ENCODE measurements around the gene DYNC1I1.
"Not testable (repeated sequence)": the region's sequence is repeated elsewhere in the genome, so short reads cannot be mapped to it uniquely, and the experiment has no call there.

The DYNC1I1 gene

GRCh38 chr7:95910341-95910740, 138.0 kb downstream of the DYNC1I1 start:
- DNase-seq (ENCODE audit: low read depth) = no peak

GRCh38 chr7:95915731-95916130, 143.4 kb downstream of the DYNC1I1 start:
- DNase-seq (ENCODE audit: low read depth) = no peak

- peak; percentile 56 for DNase-seq (ENCODE audit: low read depth)
Measured at GRCh38 chr7:95916573-95917297, 144.4 kb downstream of the DYNC1I1 start.

DNA sequence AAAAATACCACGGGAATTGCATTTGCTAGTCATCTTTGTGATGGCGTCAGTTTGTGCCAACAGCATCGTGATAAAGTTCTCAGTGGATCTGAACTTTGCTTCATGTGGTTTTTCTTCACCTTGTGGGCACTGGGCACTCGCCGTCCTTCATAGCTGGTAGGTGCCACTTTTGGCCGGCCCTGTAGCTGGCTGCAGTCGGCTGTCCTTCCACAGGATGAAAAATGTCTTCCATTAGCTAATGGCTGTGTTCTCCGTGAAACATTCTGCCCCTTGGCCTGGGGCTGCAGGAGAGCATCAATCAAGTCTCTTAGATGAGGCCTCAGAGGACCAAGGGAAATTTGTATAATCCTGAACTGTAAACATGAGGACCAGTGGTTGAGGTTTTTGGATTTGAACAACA, 145.3 kb downstream of the DYNC1I1 start:
- DNase-seq (ENCODE audit: low read depth) = no peak

DNA sequence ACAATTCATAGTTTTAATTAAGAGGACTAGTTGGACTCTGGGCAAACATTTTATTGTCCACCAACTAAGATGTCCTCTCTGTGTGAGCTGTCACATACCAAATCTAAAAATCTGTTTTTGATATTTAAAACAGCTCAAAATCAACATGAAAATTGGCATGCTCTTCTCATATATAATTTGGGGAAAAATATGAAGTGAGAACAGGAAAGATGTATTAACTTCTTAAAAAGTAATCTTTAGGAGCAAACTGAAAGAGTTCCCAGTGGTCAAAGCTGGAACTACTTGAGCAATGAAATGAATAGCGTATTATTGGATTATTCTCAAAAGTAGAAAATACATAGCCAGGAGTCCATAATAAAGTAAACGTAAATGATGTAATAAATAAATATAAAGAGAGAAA, 147.2 kb downstream of the DYNC1I1 start:
- DNase-seq (ENCODE audit: low read depth) = no peak

- no peak for DNase-seq (ENCODE audit: low read depth)
Measured at GRCh38 chr7:95921543-95921942, 149.2 kb downstream of the DYNC1I1 start.

- DNase-seq (ENCODE audit: low read depth) = no peak
Measured at GRCh38 chr7:95922191-95922590, 149.8 kb downstream of the DYNC1I1 start.

GRCh38 chr7:95925236-95925635, 152.9 kb downstream of the DYNC1I1 start:
- DNase-seq (ENCODE audit: low read depth) = no peak

DNA sequence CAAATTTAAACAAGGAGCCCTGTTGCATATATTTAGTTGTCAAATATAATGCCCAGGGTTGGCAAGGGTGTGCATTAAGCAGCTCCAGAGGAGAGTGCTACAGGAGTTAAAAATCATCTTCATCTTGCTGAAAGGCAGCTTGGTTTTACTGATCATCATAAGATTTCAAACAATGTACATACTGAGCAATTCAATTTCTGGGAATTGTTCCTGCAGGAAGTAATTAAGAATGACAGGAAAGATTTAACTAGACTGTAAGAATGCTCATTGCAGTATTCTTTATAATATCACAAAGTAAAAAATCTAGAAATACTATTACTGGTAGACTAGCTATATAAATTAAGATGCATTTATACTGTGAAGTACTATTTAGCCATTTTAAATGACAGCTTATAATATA, 153.6 kb downstream of the DYNC1I1 start:
- no peak for DNase-seq (ENCODE audit: low read depth)

GRCh38 chr7:95927756-95928155, 155.4 kb downstream of the DYNC1I1 start:
- no peak for DNase-seq (ENCODE audit: low read depth)

- no peak for DNase-seq (ENCODE audit: low read depth)
Measured at GRCh38 chr7:95929710-95930280, 157.4 kb downstream of the DYNC1I1 start.

DNA sequence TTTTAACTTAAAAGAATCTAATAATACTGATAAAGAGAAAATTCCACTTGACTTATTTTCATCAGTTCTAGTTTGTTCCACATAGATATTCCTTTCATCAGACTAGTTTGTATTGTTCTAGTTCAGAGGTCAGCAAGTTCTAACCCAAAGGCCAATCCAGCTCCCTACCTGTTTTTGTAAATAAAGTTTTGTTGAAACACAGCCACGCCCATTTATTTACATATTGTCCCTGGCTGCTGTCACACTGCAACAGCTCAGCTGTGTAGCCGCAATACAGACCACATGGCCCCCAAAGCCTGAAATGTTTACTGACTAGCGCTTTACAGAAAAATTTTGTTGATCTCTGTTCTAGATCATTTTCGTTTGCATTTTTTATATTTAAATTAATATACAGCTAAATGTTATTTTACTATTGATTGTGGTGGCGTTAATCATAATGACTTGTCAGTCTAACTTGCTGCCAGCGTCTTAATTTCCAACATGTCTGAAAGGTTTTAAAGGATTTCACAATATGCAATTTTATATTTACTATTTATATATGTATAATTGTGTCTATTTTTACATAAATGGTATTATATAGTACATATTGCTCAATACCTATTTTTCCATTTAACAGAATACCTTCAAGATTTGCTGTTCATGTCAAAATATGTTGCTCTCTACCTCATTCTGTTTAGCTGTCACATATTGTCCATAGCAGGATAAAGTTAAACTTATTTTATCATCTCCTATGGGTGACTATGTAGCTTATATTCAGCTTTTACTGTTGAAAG, 159.3 kb downstream of the DYNC1I1 start:
- no peak for DNase-seq (ENCODE audit: low read depth)

- no peak for DNase-seq (ENCODE audit: low read depth)
Measured at GRCh38 chr7:95933618-95934017, 161.3 kb downstream of the DYNC1I1 start.

- DNase-seq (ENCODE audit: low read depth) = not testable (repeated sequence)
Measured at GRCh38 chr7:95944867-95945266, 172.5 kb downstream of the DYNC1I1 start.

DNA sequence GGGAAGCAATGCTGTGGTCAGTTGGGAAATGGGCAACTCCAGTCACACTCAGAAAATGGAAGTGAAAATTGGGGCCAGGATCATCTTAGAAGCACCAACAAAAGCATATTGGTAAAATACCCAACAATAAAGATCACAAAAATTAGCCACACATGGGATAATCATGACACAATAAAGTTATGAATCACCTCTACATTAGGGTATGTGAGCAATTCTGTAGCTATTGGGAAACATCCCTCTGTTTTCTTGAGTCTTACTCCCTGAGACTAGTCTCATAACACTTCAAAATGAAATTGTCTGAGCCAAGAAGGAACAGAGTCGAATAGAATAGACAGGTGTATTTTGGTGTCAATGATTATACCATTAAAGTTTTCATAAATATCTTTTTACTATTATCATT, 178.3 kb downstream of the DYNC1I1 start:
- no peak for DNase-seq (ENCODE audit: low read depth)

DNA sequence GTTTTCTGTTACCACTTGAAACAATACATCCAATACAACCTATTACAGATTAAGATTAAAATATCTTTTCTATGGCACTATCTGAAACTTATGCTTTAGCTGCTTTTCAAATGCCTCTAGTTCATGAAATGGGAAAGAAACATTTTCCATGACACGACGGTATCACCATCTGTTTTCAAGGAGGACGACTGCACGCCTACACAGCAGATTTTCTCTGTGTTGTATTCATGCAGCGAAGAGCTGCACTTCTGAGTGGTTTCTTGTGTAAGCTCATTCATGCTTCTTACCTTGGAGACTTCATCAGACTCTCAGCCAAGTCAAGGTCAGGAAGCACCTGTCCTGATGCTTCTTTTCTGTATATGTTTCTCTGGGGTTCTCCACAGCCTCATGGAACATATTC, 179.2 kb downstream of the DYNC1I1 start:
- DNase-seq (ENCODE audit: low read depth) = no peak

GRCh38 chr7:95951997-95952795, 179.8 kb downstream of the DYNC1I1 start:
- no peak for DNase-seq (ENCODE audit: low read depth)

- DNase-seq (ENCODE audit: low read depth) = no peak
Measured at GRCh38 chr7:95952851-95953250, 180.5 kb downstream of the DYNC1I1 start.

DNA sequence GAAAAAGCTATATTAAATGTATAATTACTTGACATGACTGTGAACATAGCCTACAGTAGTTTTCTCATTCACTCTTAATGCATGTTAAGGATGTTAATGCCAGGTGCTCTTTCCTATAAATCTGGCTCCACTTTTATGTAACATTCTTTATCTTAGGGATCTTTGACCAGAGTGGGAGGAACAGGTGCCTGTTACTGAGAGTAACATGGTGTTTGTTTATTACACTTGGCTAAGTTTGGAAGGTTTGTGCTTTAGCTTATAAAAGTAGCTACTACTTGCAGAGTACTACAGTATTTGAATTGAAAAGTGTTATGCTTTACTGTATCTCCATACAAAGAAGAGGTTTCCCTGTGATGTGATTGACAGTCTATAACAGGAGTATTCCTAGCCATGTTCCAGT, 183.4 kb downstream of the DYNC1I1 start:
- DNase-seq (ENCODE audit: low read depth) = no peak

DNA sequence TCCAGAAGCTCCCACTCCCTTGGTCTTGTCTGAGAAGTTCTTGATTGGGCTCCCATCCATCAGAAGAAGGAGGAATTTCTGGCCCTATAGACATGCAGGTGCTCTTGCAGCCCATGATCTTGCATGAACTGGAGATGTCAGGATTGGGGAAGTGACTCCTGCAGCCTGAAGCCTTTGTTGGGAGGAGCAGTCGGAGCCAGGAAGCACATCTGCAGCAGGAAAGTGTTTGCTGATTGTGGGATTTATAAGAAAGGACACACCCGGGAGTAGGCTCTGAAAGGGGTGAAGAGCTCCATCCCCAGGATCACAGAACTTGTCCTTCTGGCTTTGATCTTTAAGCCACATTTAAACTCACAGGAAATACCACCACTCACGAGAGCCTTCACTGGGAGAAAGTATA, 185.2 kb downstream of the DYNC1I1 start:
- no peak for DNase-seq (ENCODE audit: low read depth)

DNA sequence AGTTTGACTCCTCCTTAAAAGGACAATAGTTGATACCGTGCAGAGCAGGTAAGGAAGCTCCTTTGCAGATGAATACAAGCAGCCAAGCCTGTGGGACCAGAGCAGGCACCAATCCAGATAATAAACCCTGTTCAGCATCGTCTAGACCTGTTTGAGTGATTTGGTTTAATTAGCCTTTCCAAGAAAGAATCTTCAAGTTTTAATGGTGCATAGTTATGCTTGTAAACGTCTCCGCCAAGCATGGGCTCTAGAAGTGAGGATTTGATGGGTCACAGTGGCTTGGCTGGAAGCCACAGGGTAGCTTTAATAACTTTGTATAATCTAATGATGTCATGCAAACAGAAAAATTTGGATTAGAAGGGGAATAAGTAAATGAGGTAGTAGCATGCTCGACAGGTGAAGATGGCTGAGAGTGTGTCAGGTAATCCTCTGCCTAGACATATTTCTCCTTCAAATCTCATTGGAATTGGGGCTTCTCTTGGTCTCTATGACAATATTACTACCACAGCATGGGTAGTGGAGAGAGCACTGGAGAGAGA, 188.4 kb downstream of the DYNC1I1 start:
- DNase-seq (ENCODE audit: low read depth) = no peak

DNA sequence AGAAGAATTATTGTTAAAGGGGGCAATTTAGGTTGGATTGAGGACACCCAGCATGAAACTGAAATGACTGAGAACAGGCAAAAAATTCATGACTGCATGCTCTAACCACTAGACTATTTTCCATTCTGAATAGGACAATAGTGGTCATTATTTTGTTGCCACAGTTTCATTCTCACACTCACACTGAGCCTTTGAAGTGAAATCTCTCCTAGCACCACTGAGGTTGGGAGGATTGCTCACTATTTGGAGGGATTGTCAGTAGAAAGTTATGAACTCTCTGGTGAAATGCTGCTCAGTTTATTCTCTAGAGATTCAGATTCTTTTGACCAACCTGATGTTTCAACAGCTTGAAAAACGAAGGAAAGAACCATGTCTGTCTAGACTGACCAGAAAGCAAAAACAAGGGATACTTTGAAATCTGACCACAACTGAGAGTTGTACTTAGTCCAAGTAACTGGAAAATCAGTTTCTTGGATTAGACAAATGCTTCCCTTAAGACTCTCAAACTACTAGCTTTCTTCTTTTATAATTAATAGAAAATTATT, 191.2 kb downstream of the DYNC1I1 start:
- DNase-seq (ENCODE audit: low read depth) = no peak
